ENCODE measurements around the gene GRAMD1C.
A peak's percentile ranks its signal among the peaks of the same experiment; 100 is the strongest.

The GRAMD1C gene

DNA sequence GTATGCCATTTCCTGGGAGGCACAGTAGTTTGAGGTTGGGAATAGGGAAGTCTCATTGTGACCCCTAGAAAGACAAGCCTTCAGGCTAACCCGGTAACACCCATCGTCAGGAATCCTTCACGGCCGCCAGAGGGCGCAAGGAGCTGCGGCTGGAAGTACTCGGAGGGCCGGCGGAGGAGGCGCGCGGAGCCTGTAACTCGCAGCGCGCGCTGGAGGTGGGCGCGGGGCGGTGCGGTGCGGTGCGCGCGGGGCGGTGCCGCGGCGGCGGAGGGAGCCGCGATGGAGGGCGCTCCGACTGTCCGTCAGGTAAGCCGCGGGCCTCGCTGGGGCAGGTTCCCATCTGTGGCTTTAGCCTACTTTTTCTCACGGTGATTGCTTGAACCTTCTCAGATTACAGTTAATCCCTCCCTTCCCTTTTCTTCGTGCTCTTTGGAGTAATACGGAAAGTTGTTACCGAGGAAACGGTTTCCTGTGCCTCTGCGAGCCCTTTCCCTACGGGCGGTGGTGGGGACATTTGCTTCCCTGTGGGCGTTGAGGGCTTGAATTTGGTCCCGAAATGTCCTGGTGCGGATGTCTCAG lies at the start of gene GRAMD1C:
Gene GRAMD1C (plus strand): TSS at position 158 of the 579 bp plus-strand sequence. CDS start 122 bp downstream, at position 280.
- no peak within 1 kb of the TSS for H3K27ac ChIP-seq (ENCODE audit: low read depth, low read length)
- peaks cover 0 to 6% of the 10 kb centered on the region in 2 donors for H3K4me1 ChIP-seq (ENCODE audit: control insufficient read depth in 1 of 2, insufficient read depth in 2 of 2, low read length in 2 of 2)
- peak within 1 kb of the TSS; percentile 54 to 56 for H3K9ac ChIP-seq (ENCODE audit: low read depth in 1 of 2, low read length in 2 of 2)
- H3K27me3 ChIP-seq (ENCODE audit: control insufficient read depth in 1 of 2, insufficient read depth in 2 of 2, low read length in 2 of 2), result no peaks in the 10 kb centered on the region
- H3K4me3 ChIP-seq (ENCODE audit: low read depth in 1 of 2, low read length in 2 of 2), result peak within 1 kb of the TSS; percentile 77 to 83
- H3K9me3 ChIP-seq (ENCODE audit: control insufficient read depth in 1 of 2, low read length in 2 of 2), result no peaks in the 10 kb centered on the region
- no peaks in the 10 kb centered on the region for H3K36me3 ChIP-seq (ENCODE audit: control insufficient read depth in 1 of 2, insufficient read depth in 2 of 2, low read length in 2 of 2)

DNA sequence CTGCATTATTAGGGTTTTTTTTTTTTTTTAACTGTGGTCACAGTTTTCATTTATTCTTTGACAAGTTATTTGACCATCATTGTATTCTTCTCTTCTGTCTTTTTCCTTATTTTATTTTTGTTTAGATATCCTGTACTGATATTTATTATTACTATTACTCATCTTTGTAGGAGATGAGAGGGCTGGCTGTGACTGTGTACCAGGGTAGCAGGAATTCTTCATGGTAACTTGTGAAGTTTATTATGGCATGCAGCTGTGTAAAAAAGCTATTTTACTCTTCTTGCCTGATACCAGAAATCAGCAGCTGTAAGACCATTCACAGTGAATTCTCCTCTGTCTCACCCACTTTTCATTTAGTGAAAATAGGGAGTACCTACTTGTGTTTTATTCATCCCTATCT lies 47.2 kb upstream of the GRAMD1C start:
- H3K4me3 ChIP-seq (ENCODE audit: low read depth in 1 of 2, low read length in 2 of 2), result no peak overlapping the region
- H3K27ac ChIP-seq (ENCODE audit: low read depth, low read length), result no peak overlapping the region
- H3K27me3 ChIP-seq (ENCODE audit: control insufficient read depth in 1 of 2, insufficient read depth in 2 of 2, low read length in 2 of 2), result no peaks in the 10 kb centered on the region
- H3K9me3 ChIP-seq (ENCODE audit: control insufficient read depth in 1 of 2, low read length in 2 of 2), result no peaks in the 10 kb centered on the region
- no peak overlapping the region for H3K9ac ChIP-seq (ENCODE audit: low read depth in 1 of 2, low read length in 2 of 2)
- H3K4me1 ChIP-seq (ENCODE audit: control insufficient read depth in 1 of 2, insufficient read depth in 2 of 2, low read length in 2 of 2), result no peaks in the 10 kb centered on the region
- peaks cover 12 to 31% of the 10 kb centered on the region in 2 donors for H3K36me3 ChIP-seq (ENCODE audit: control insufficient read depth in 1 of 2, insufficient read depth in 2 of 2, low read length in 2 of 2)

DNA sequence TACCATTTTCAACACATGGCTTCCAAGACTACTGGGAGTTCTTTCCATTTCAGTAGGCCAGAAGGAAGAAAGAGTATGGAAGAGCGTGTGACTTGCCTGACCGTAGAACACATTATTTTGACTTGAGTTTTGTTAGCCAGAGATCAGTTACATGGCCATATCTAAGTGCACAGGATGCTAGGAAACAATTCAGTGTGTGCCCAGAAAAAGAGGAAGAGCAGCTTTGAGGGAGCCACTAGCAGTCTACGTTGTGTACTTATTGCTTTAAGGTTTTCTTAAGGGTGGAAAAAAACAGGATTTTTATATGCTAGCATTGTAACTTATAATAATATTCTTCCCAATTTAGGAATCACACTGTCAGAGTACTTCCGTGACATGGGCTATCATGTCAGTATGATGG lies 44.1 kb upstream of the GRAMD1C start:
- no peaks in the 10 kb centered on the region for H3K27me3 ChIP-seq (ENCODE audit: control insufficient read depth in 1 of 2, insufficient read depth in 2 of 2, low read length in 2 of 2)

DNA sequence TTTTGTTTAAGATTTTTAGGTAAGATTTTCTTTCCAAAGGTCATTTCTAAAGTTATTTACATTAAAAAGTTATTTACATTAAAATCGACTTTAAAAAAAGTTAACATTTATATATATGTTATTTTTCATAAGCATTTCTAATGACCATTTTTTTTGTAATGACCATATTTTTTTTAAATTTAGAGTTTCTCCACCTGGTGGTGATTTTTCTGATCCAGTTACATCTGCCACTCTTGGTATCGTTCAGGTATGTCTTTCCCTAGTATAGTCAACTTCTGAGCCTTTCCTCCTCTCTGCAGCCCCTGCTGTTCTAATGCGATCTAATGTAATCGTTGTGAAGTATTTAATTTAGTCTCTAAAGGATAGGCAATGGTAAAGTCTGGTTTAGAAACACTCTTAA lies 42.9 kb upstream of the GRAMD1C start:
- H3K9ac ChIP-seq (ENCODE audit: low read depth in 1 of 2, low read length in 2 of 2), result no peak overlapping the region
- H3K4me3 ChIP-seq (ENCODE audit: low read depth in 1 of 2, low read length in 2 of 2), result no peak overlapping the region
- H3K4me1 ChIP-seq (ENCODE audit: control insufficient read depth in 1 of 2, insufficient read depth in 2 of 2, low read length in 2 of 2), result no peaks in the 10 kb centered on the region
- H3K36me3 ChIP-seq (ENCODE audit: control insufficient read depth in 1 of 2, insufficient read depth in 2 of 2, low read length in 2 of 2), result peaks cover 16 to 30% of the 10 kb centered on the region in 2 donors
- H3K27me3 ChIP-seq (ENCODE audit: control insufficient read depth in 1 of 2, insufficient read depth in 2 of 2, low read length in 2 of 2), result no peaks in the 10 kb centered on the region
- no peaks in the 10 kb centered on the region for H3K9me3 ChIP-seq (ENCODE audit: control insufficient read depth in 1 of 2, low read length in 2 of 2)
- H3K27ac ChIP-seq (ENCODE audit: low read depth, low read length), result no peak overlapping the region

More for the DNA sequence above, 44.1 kb upstream of the GRAMD1C start:
- H3K27ac ChIP-seq (ENCODE audit: low read depth, low read length), result no peak overlapping the region
- H3K9ac ChIP-seq (ENCODE audit: low read depth in 1 of 2, low read length in 2 of 2), result no peak overlapping the region
- H3K36me3 ChIP-seq (ENCODE audit: control insufficient read depth in 1 of 2, insufficient read depth in 2 of 2, low read length in 2 of 2), result peaks cover 14 to 29% of the 10 kb centered on the region in 2 donors
- H3K4me1 ChIP-seq (ENCODE audit: control insufficient read depth in 1 of 2, insufficient read depth in 2 of 2, low read length in 2 of 2), result no peaks in the 10 kb centered on the region
- no peak overlapping the region for H3K4me3 ChIP-seq (ENCODE audit: low read depth in 1 of 2, low read length in 2 of 2)
- H3K9me3 ChIP-seq (ENCODE audit: control insufficient read depth in 1 of 2, low read length in 2 of 2), result no peaks in the 10 kb centered on the region

- Histone ChIP-seq H3K9me3 (ENCODE audit: control insufficient read depth in 1 of 2, low read length in 2 of 2) (no peaks in the 10 kb centered on the region), H3K36me3 (ENCODE audit: control insufficient read depth in 1 of 2, insufficient read depth in 2 of 2, low read length in 2 of 2) (peaks cover 7 to 58% of the 10 kb centered on the region in 2 donors), H3K4me3 (ENCODE audit: low read depth in 1 of 2, low read length in 2 of 2) (no peak overlapping the region), H3K4me1 (ENCODE audit: control insufficient read depth in 1 of 2, insufficient read depth in 2 of 2, low read length in 2 of 2) (no peaks in the 10 kb centered on the region), H3K27ac (ENCODE audit: low read depth, low read length) (no peak overlapping the region), H3K9ac (ENCODE audit: low read depth in 1 of 2, low read length in 2 of 2) (no peak overlapping the region), H3K27me3 (ENCODE audit: control insufficient read depth in 1 of 2, insufficient read depth in 2 of 2, low read length in 2 of 2) (no peaks in the 10 kb centered on the region)
Observed at GRCh38 chr3:113802795-113803455, 35.7 kb upstream of the GRAMD1C start.

GRCh38 chr3:113804661-113805060 lies 33.9 kb upstream of the GRAMD1C start:
- H3K9me3 ChIP-seq (ENCODE audit: control insufficient read depth in 1 of 2, low read length in 2 of 2), result no peaks in the 10 kb centered on the region
- H3K9ac ChIP-seq (ENCODE audit: low read depth in 1 of 2, low read length in 2 of 2), result no peak overlapping the region
- H3K27me3 ChIP-seq (ENCODE audit: control insufficient read depth in 1 of 2, insufficient read depth in 2 of 2, low read length in 2 of 2), result no peaks in the 10 kb centered on the region
- H3K4me1 ChIP-seq (ENCODE audit: control insufficient read depth in 1 of 2, insufficient read depth in 2 of 2, low read length in 2 of 2), result no peaks in the 10 kb centered on the region
- H3K36me3 ChIP-seq (ENCODE audit: control insufficient read depth in 1 of 2, insufficient read depth in 2 of 2, low read length in 2 of 2), result peaks cover 8 to 57% of the 10 kb centered on the region in 2 donors
- no peak overlapping the region for H3K4me3 ChIP-seq (ENCODE audit: low read depth in 1 of 2, low read length in 2 of 2)
- H3K27ac ChIP-seq (ENCODE audit: low read depth, low read length), result no peak overlapping the region

GRCh38 chr3:113805249-113805648 lies 33.3 kb upstream of the GRAMD1C start:
- H3K9ac ChIP-seq (ENCODE audit: low read depth in 1 of 2, low read length in 2 of 2), result no peak overlapping the region
- no peaks in the 10 kb centered on the region for H3K4me1 ChIP-seq (ENCODE audit: control insufficient read depth in 1 of 2, insufficient read depth in 2 of 2, low read length in 2 of 2)
- no peak overlapping the region for H3K27ac ChIP-seq (ENCODE audit: low read depth, low read length)
- H3K4me3 ChIP-seq (ENCODE audit: low read depth in 1 of 2, low read length in 2 of 2), result no peak overlapping the region
- H3K36me3 ChIP-seq (ENCODE audit: control insufficient read depth in 1 of 2, insufficient read depth in 2 of 2, low read length in 2 of 2), result peaks cover 8 to 57% of the 10 kb centered on the region in 2 donors
- no peaks in the 10 kb centered on the region for H3K9me3 ChIP-seq (ENCODE audit: control insufficient read depth in 1 of 2, low read length in 2 of 2)
- no peaks in the 10 kb centered on the region for H3K27me3 ChIP-seq (ENCODE audit: control insufficient read depth in 1 of 2, insufficient read depth in 2 of 2, low read length in 2 of 2)

- peaks cover 8 to 9% of the 10 kb centered on the region in 2 donors for H3K36me3 ChIP-seq (ENCODE audit: control insufficient read depth in 1 of 2, insufficient read depth in 2 of 2, low read length in 2 of 2)
- no peaks in the 10 kb centered on the region for H3K9me3 ChIP-seq (ENCODE audit: control insufficient read depth in 1 of 2, low read length in 2 of 2)
- H3K27ac ChIP-seq (ENCODE audit: low read depth, low read length), result no peak overlapping the region
- H3K4me1 ChIP-seq (ENCODE audit: control insufficient read depth in 1 of 2, insufficient read depth in 2 of 2, low read length in 2 of 2), result no peaks in the 10 kb centered on the region
- no peaks in the 10 kb centered on the region for H3K27me3 ChIP-seq (ENCODE audit: control insufficient read depth in 1 of 2, insufficient read depth in 2 of 2, low read length in 2 of 2)
- H3K4me3 ChIP-seq (ENCODE audit: low read depth in 1 of 2, low read length in 2 of 2), result no peak overlapping the region
- H3K9ac ChIP-seq (ENCODE audit: low read depth in 1 of 2, low read length in 2 of 2), result no peak overlapping the region
Observed at GRCh38 chr3:113812854-113813253, 25.7 kb upstream of the GRAMD1C start.

- no peaks in the 10 kb centered on the region for H3K4me1 ChIP-seq (ENCODE audit: control insufficient read depth in 1 of 2, insufficient read depth in 2 of 2, low read length in 2 of 2)
- H3K4me3 ChIP-seq (ENCODE audit: low read depth in 1 of 2, low read length in 2 of 2), result no peak overlapping the region
Observed at GRCh38 chr3:113819866-113820265, 18.7 kb upstream of the GRAMD1C start.

GRCh38 chr3:113825090-113825489 lies 13.5 kb upstream of the GRAMD1C start:
- H3K9ac ChIP-seq (ENCODE audit: low read depth in 1 of 2, low read length in 2 of 2), result no peak overlapping the region
- H3K27me3 ChIP-seq (ENCODE audit: control insufficient read depth in 1 of 2, insufficient read depth in 2 of 2, low read length in 2 of 2), result no peaks in the 10 kb centered on the region
- no peaks in the 10 kb centered on the region for H3K4me1 ChIP-seq (ENCODE audit: control insufficient read depth in 1 of 2, insufficient read depth in 2 of 2, low read length in 2 of 2)
- no peaks in the 10 kb centered on the region for H3K36me3 ChIP-seq (ENCODE audit: control insufficient read depth in 1 of 2, insufficient read depth in 2 of 2, low read length in 2 of 2)
- H3K4me3 ChIP-seq (ENCODE audit: low read depth in 1 of 2, low read length in 2 of 2), result no peak overlapping the region
- no peaks in the 10 kb centered on the region for H3K9me3 ChIP-seq (ENCODE audit: control insufficient read depth in 1 of 2, low read length in 2 of 2)
- no peak overlapping the region for H3K27ac ChIP-seq (ENCODE audit: low read depth, low read length)

More at GRCh38 chr3:113819866-113820265, 18.7 kb upstream of the GRAMD1C start:
- Histone ChIP-seq H3K9ac (ENCODE audit: low read depth in 1 of 2, low read length in 2 of 2) (no peak overlapping the region), H3K27ac (ENCODE audit: low read depth, low read length) (no peak overlapping the region), H3K27me3 (ENCODE audit: control insufficient read depth in 1 of 2, insufficient read depth in 2 of 2, low read length in 2 of 2) (no peaks in the 10 kb centered on the region), H3K9me3 (ENCODE audit: control insufficient read depth in 1 of 2, low read length in 2 of 2) (no peaks in the 10 kb centered on the region), H3K36me3 (ENCODE audit: control insufficient read depth in 1 of 2, insufficient read depth in 2 of 2, low read length in 2 of 2) (no peaks in the 10 kb centered on the region)
